22Rv1 (cell line): ENCODE measurements around the gene RAB35.

ENCODE experiments used
- H3K27ac ChIP-seq: fragments of 450-650 bp; 2 replicates; pipeline ENCODE4 v1.5.1; 2017
- CTCF ChIP-seq: fragments of 450-650 bp; IDR thresholded peaks from 2 replicates; pipeline ENCODE4 v1.5.1; 2017; ENCODE audit warnings: mild to moderate bottlenecking
- ZFX ChIP-seq: fragments of 450-650 bp; IDR thresholded peaks from 2 replicates; pipeline ENCODE4 v1.6.1; 2017; ENCODE audit warnings: antibody characterized with exemption, borderline replicate concordance

RAB35 gene

GRCh38 chr12:120103044-120103338, 13.6 kb downstream of the RAB35 start:
- no peak overlapping the region for H3K27ac ChIP-seq
- TF ChIP-seq CTCF (no peak), ZFX (no peak)

GRCh38 chr12:120102189-120103043, 14.1 kb downstream of the RAB35 start:
- TF ChIP-seq ZFX (no peak), CTCF (no peak)
- no peak overlapping the region for H3K27ac ChIP-seq

GRCh38 chr12:120101617-120102016, 14.9 kb downstream of the RAB35 start:
- H3K27ac ChIP-seq = 0 out of 2 replicates have a peak overlapping the region, but pooled peaks have one; percentile 3
- no peak for TF ChIP-seq ZFX

- TF ChIP-seq CTCF (no peak), ZFX (no peak)
- 0 out of 2 replicates have a peak overlapping the region, but pooled peaks have one; percentile 3 for H3K27ac ChIP-seq
Measured at GRCh38 chr12:120101182-120101581, 15.4 kb downstream of the RAB35 start.

- TF ChIP-seq CTCF (no peak), ZFX (no peak)
- H3K27ac ChIP-seq = no peak overlapping the region
Measured at GRCh38 chr12:120100630-120101029, 15.9 kb downstream of the RAB35 start.

- TF ChIP-seq CTCF = no peak
- TF ChIP-seq ZFX = no peak
- H3K27ac ChIP-seq = no peak overlapping the region
Measured at GRCh38 chr12:120099738-120100137, 16.8 kb downstream of the RAB35 start.

GRCh38 chr12:120098756-120099470, 17.6 kb downstream of the RAB35 start:
- no peak overlapping the region for H3K27ac ChIP-seq
- TF ChIP-seq CTCF (no peak), ZFX (no peak)
